Measurements from ENCODE around the gene RBM17. TPM values are rescaled to one million over a fixed set of nuclear protein-coding genes. Genes with fewer than 3 reads are reported as not detected.
"Not testable (repeated sequence)": the region's sequence is repeated elsewhere in the genome, so short reads cannot be mapped to it uniquely, and the experiment has no call there.

RBM17 gene
- total RNA-seq, 1 donor from 2014 or later, result 31.5 TPM

GRCh38 chr10:6151087-6151977, 62.5 kb downstream of the RBM17 start:
- peak; percentile 72 for DNase-seq (ENCODE audit: low spot score)

- no peak for DNase-seq (ENCODE audit: low spot score)
These were observed 65.0 kb downstream of the RBM17 start for GRCh38 chr10:6153845-6154244.

GRCh38 chr10:6154566-6154965, 65.7 kb downstream of the RBM17 start:
- DNase-seq (ENCODE audit: low spot score), result no peak

- no peak for DNase-seq (ENCODE audit: low spot score)
These were observed 69.4 kb downstream of the RBM17 start for GRCh38 chr10:6158276-6158675.

- DNase-seq (ENCODE audit: low spot score), result peak; percentile 25
These were observed 73.1 kb downstream of the RBM17 start for GRCh38 chr10:6161921-6162320.

- DNase-seq (ENCODE audit: low spot score), result peak; percentile 70
These were observed 73.9 kb downstream of the RBM17 start for GRCh38 chr10:6162589-6163356.

- DNase-seq (ENCODE audit: low spot score), result peak; percentile 91
These were observed 74.8 kb downstream of the RBM17 start for GRCh38 chr10:6163364-6164270.

- peak; percentile 82 for DNase-seq (ENCODE audit: low spot score)
These were observed 75.6 kb downstream of the RBM17 start for GRCh38 chr10:6164271-6165095.

- DNase-seq (ENCODE audit: low spot score), result no peak
These were observed 76.4 kb downstream of the RBM17 start for GRCh38 chr10:6165221-6165725.

- not testable (repeated sequence) for DNase-seq (ENCODE audit: low spot score)
These were observed 77.1 kb downstream of the RBM17 start for GRCh38 chr10:6165933-6166332.

Other genes starting within 250 kb of the RBM17 start
- 6.0 TPM for gene ANKRD16, start 199.1 kb upstream of the RBM17 start, total RNA-seq (ENCODE audit: insufficient read depth, low replicate concordance)
- 62.1 TPM for gene FBH1, start 198.8 kb upstream of the RBM17 start, total RNA-seq (ENCODE audit: insufficient read depth, low replicate concordance)
- gene IL15RA, start 111.5 kb upstream of the RBM17 start, total RNA-seq (ENCODE audit: insufficient read depth, low replicate concordance), result not detected
- 5.1 TPM for gene IL2RA, start 26.7 kb upstream of the RBM17 start, total RNA-seq (ENCODE audit: insufficient read depth, low replicate concordance)
- 21.4 TPM for gene PFKFB3, start 113.9 kb downstream of the RBM17 start, total RNA-seq (ENCODE audit: insufficient read depth, low replicate concordance)

Data from umbilical cord (tissue), 2 donors.